NCI-H82 (cell line): Measurements from ENCODE around the gene KCNK18.

Experiments
- DNase-seq: peaks from one replicate; lab custom pipeline; 2025; lab: John Stamatoyannopoulos, UW

Gene KCNK18

GRCh38 chr10:117250411-117250810 lies 53.1 kb downstream of the KCNK18 start:
- no peak for DNase-seq

GRCh38 chr10:117253908-117254307 lies 56.6 kb downstream of the KCNK18 start:
- DNase-seq = no peak

DNA sequence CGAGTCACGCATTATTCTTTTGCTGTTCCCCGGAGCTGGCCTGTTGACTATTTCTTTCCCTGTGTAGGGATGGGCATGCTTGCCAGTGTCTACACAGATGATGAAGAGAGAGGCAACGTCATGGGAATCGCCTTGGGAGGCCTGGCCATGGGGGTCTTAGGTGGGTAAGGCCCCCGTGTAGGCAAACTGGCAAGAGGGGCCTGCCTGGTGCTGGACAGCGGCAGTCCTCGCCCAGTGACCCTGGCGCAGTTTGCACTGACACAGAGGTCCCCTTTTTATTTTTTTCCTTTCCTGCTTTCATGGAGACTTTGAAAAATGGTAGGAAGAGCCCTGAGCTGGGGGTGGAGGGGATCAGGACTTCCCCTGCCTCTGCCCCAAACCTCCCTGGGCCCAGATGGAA lies 57.0 kb downstream of the KCNK18 start:
- DNase-seq = no peak

DNA sequence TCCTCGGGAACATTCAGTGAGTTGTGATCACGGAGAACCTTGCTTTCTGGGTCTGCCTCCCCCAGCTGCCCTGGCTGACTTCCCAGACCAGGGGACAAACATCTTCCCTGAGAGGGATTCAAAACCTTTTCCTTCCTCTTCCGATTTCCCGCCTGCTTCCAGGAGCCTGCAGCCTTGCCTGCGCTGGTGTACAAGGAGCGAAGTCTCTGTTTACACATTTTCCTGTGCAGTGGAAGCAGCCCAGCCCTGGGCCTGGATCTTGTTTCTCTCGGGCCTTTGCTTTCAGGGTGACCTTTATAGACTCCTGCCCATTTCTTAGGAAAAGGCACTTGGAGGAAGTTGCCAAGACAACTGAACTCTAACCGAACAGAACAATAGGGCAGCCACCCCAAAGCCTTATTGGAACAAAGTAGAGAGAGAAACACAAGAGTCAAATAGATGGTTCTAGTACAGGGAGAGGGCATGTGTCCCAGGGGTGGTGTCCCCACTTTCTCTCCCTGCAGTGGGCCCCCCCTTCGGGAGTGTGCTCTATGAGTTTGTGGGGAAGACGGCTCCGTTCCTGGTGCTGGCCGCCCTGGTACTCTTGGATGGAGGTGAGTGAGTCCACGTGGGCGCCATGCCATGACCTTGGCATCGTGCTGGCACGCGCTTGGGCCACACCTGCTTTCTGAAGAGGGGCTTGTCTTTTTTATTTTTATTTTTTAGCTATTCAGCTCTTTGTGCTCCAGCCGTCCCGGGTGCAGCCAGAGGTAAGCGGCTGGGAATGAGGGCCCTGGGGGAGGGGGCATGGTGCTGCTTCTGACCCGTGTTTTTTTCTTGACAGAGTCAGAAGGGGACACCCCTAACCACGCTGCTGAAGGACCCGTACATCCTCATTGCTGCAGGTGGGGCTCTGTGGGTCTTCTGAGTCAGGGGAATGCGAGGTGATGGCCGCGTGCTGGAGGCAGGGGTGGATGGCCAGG lies 57.8 kb downstream of the KCNK18 start:
- no peak for DNase-seq

DNA sequence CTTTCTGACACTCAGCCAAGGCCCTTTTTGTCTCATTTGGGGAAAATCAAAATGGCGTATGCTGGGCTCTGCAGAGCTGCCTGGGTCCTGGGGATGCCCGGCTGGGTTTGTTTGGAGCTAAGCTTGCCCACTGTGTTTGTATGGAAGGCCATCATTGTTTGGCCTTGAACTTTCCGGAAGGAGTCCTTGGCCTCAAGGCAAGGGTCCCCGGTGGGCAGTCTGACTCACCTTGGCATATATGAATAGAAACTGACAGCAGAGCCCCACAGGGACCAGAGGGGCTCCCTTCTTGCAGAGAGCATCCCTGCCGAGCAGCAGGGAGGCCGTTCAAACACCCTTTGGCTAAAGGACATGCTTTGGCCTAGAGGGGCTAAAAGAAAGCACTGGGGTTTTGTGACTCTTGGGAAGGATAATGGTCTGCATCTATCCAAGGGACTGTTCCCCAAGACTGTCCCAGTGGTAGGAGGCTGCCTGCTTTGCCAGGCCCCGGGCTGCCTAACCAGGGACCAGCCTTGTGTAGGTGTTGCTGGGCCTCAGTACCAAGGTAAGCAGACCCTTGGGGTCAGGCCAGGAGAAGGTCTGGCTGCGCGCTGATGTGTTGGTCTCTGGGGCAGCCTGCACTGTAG lies 58.7 kb downstream of the KCNK18 start:
- DNase-seq = no peak

DNA sequence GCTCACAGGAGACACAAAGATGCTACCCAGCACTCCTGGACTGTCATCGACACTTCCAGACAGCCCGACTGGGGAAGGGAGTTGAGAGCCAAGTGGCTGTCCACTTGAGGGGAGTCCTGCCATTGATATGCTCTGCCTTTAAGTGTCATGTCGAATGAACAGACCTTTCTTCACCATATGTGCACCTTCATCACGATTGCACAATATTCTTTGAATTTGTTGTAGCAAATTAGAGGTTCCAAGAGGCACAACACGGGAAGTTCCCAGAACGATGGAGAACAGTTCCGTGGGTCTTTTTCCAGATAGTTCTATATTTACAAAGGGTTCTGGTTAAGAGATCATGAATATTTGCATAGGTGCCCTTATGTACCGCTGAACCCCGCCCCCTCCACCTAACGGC lies 59.6 kb downstream of the KCNK18 start:
- DNase-seq = no peak

- DNase-seq = no peak
Observed at GRCh38 chr10:117257721-117258120, 60.4 kb downstream of the KCNK18 start.

DNA sequence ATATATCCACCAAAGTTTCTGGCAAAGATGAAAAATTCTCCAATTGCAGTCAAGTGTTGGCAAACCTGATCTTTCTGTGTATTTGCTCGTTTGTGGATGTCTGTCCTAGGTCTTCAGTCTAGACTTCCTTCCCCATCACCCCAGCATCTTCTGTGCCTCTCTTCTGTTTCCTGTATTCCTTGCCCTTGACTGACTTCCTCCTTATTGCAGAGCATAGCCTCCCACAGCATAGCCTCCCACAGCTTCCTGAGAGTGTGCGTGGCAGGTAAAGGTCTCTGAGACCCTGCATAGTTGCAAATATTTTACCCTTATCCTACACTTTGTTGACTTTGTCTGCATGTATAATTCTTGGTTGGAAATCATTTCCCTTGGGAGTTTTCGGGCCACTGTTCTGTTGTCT lies 62.0 kb downstream of the KCNK18 start:
- DNase-seq = no peak
